Stimulated activated CD8-positive, alpha-beta memory T cell treated with anti-CD3 and anti-CD28 coated beads, Interleukin-4, amount 100 ng/mL, for 24 hours (primary cell): Measurements from ENCODE around the gene DBN1.

Source experiments
- DNase-seq: peaks from one replicate; pipeline ENCODE4 v3.0.0-alpha.2; 2020; ENCODE audit warnings: low read depth

DBN1 gene

GRCh38 chr5:177504086-177505056 lies 30.9 kb upstream of the DBN1 start:
- DNase-seq = no peak

- no peak for DNase-seq
Measured at GRCh38 chr5:177503351-177504085, 30.1 kb upstream of the DBN1 start.

GRCh38 chr5:177502886-177503285 lies 29.5 kb upstream of the DBN1 start:
- DNase-seq = no peak

- DNase-seq = no peak
Measured at GRCh38 chr5:177501874-177502678, 28.6 kb upstream of the DBN1 start.

GRCh38 chr5:177500685-177501522 lies 27.5 kb upstream of the DBN1 start:
- peak; percentile 79 for DNase-seq

GRCh38 chr5:177499842-177500241 lies 26.4 kb upstream of the DBN1 start:
- no peak for DNase-seq

- no peak for DNase-seq
Measured at GRCh38 chr5:177498013-177498787, 24.8 kb upstream of the DBN1 start.

GRCh38 chr5:177497292-177498012 lies 24.0 kb upstream of the DBN1 start, which contains the start of gene PDLIM7:
Gene PDLIM7 (minus strand): TSS chr5:177497604. CDS start chr5:177496512, 1,092 bp downstream.
- peak; percentile 90 for DNase-seq

- DNase-seq = no peak
Measured at GRCh38 chr5:177496727-177497291, 23.4 kb upstream of the DBN1 start.

GRCh38 chr5:177496070-177496726 lies 22.8 kb upstream of the DBN1 start:
- no peak for DNase-seq

GRCh38 chr5:177495243-177496060 lies 22.0 kb upstream of the DBN1 start:
- DNase-seq = no peak

- no peak for DNase-seq
Measured at GRCh38 chr5:177494346-177495195, 21.1 kb upstream of the DBN1 start.

GRCh38 chr5:177493795-177494345 lies 20.4 kb upstream of the DBN1 start:
- no peak for DNase-seq

GRCh38 chr5:177492841-177493240 lies 19.4 kb upstream of the DBN1 start:
- DNase-seq = no peak

GRCh38 chr5:177491983-177492746 lies 18.7 kb upstream of the DBN1 start:
- no peak for DNase-seq

- DNase-seq = no peak
Measured at GRCh38 chr5:177491429-177491945, 18.1 kb upstream of the DBN1 start.
